Adipocyte (in vitro differentiated cells): Measurements from ENCODE around the gene CST7.
"Not testable (repeated sequence)": the region's sequence is repeated elsewhere in the genome, so short reads cannot be mapped to it uniquely, and the experiment has no call there.

Experiments used
- DNase-seq: peaks from one replicate; pipeline ENCODE4 v3.0.0-alpha.2; 2015; ENCODE audit warnings: low read depth
- H3K27me3 ChIP-seq: replicated peaks from 2 replicates; pipeline ENCODE4 v1.7.0; 2013; ENCODE audit warnings: mild to moderate bottlenecking, low read length, moderate library complexity; ENCODE audit not compliant: control insufficient read depth, insufficient read depth
- H3K36me3 ChIP-seq: 2 replicates; pipeline ENCODE4 v1.7.0; 2013; ENCODE audit warnings: low read length, mild to moderate bottlenecking, moderate library complexity; ENCODE audit not compliant: control insufficient read depth, insufficient read depth, severe bottlenecking
- H3K4me1 ChIP-seq: 2 replicates; pipeline ENCODE4 v1.7.0; 2013; ENCODE audit warnings: mild to moderate bottlenecking, low read length, moderate library complexity; ENCODE audit not compliant: control insufficient read depth, insufficient read depth
- H3K4me3 ChIP-seq: 2 replicates; pipeline ENCODE4 v1.7.0; 2013; ENCODE audit warnings: mild to moderate bottlenecking, low read length, moderate library complexity
- H3K9ac ChIP-seq: 2 replicates; pipeline ENCODE4 v1.7.0; 2013; ENCODE audit warnings: mild to moderate bottlenecking, low read length, moderate library complexity
- H3K9me3 ChIP-seq: 2 replicates; pipeline ENCODE4 v1.7.0; 2013; ENCODE audit warnings: mild to moderate bottlenecking, low read length, moderate library complexity; ENCODE audit not compliant: control insufficient read depth

The CST7 gene

DNA sequence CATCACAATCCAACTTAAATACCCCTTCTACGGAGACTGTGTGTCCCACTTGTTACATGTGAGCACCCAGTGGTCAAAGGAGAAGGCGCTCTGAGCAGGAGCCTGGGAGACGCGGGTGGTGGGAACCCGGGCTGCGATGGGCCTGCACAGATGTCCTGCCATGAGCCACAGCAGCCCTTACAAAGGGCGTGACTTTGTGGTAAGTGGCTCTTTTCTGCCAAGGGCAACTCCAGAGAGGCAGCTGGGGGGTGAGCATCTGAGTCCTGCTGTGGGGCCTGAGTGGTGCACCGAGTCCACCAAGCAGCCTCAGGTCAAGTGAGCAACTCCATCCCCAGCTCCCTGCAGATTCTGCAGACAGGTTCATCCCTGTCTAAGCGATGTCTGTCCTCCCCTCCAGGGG, 33.6 kb upstream of the CST7 start:
- no peaks in the 10 kb centered on the region for H3K9me3 ChIP-seq
- no peak overlapping the region for H3K4me3 ChIP-seq
- H3K27me3 ChIP-seq = peaks cover 30% of the 10 kb centered on the region
- DNase-seq = no peak
- no peaks in the 10 kb centered on the region for H3K36me3 ChIP-seq
- H3K9ac ChIP-seq = no peak overlapping the region
- peaks cover 8% of the 10 kb centered on the region for H3K4me1 ChIP-seq

DNA sequence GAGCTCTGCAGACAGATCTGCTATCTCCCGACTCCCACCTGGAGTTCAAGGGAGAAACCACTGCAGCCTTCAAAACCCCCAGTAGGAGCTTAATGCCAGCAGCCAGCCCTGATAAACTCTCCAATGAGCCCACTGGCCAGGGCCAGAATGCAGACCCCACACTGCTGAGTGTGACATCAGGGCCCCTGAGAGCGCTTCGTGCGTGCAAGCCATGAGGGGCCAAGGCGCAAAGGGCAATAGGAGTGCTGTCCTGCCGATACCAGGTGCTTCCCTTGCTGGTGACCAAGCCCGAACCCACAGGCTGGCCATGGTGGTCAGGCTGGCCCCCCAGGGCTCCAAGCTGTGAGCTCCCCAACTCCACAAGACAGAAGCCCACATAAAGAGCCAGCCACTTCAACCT, 33.2 kb upstream of the CST7 start:
- H3K36me3 ChIP-seq = no peaks in the 10 kb centered on the region
- H3K9me3 ChIP-seq = no peaks in the 10 kb centered on the region
- H3K4me3 ChIP-seq = no peak overlapping the region
- peaks cover 35% of the 10 kb centered on the region for H3K27me3 ChIP-seq
- no peak overlapping the region for H3K9ac ChIP-seq
- peaks cover 8% of the 10 kb centered on the region for H3K4me1 ChIP-seq
- DNase-seq = no peak

DNA sequence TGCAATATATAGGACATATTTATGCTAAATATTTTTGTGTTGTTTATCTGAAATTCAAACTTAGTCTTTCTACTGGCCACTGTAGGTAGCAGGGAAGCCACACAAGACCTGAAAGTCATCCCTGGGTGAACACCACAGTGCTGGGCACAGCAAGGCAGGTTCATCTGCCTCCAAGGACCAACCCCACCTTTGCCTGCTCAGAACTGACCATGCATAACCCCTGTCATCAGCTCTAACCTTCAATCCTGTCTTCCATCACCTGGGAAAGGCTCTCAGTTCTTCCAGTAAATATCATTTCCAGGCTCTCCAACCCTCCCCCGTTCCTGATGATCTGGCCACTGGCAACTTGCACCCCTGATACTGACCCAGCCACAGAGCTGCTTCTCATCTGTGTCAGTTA, 32.7 kb upstream of the CST7 start:
- Histone ChIP-seq H3K9me3 (no peaks in the 10 kb centered on the region), H3K9ac (no peak overlapping the region), H3K4me3 (no peak overlapping the region), H3K4me1 (peaks cover 8% of the 10 kb centered on the region), H3K36me3 (no peaks in the 10 kb centered on the region), H3K27me3 (peaks cover 33% of the 10 kb centered on the region)
- no peak for DNase-seq

DNA sequence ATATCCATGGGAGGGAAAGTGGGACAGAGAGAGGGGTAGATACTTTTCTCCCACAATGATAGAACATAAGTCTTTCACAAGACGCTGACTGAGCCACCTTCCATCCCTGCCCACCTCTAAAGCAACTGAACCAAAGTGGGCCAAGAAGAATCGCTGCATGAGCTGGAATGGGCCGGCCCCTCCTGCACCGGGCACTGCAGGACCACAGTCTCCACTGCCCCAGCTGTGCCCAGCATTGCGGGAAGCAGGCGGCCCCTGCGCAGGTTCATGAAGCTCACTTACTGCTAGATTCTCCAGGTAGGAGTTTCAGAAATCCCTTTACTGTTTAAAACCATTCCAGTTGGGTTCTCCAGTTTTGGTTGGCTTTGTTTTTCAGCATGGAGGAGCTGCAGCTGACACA, 32.0 kb upstream of the CST7 start:
- Histone ChIP-seq H3K4me1 (peaks cover 8% of the 10 kb centered on the region), H3K27me3 (peaks cover 30% of the 10 kb centered on the region), H3K9ac (no peak overlapping the region), H3K9me3 (no peaks in the 10 kb centered on the region), H3K36me3 (no peaks in the 10 kb centered on the region), H3K4me3 (no peak overlapping the region)
- DNase-seq = no peak

DNA sequence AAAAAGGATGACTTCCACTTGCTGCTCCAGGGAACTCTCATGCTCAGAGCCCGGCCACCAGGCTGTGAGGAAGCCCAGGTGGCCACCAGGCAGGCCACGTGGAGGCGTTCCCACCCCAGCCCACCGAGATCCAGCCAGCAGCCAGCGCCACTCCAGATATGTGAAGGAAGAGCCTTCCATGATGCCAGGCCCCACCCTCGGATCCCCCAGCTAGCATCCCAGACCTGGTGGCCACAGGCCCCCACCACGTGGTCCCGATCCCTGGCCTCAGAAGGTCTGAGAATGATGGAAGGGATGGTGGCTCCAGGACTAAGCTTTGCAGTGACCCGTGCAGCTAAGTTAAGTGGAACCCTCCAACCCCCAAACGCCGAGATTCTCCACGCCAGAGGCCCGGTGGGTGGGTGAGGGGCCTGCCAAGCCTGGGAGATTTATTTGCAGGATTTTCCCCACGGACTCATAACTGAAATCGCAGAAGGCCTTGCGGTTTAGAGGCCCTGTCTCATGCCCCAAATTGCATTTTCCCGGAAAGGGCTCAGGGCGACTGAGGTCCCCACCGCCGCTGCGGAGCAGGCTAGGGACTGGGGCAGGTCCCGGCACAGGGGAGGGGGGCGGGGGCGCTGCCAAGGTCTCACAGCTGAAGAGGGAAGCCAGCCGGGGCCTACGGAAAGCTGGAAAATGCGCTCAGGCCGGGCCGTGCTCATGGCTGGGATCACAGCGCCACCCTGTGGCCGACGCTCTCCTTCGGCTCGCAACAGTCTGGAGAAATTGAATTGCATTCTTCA, 31.1 kb upstream of the CST7 start:
- DNase-seq = peak; percentile 92
- peaks cover 29% of the 10 kb centered on the region for H3K27me3 ChIP-seq
- H3K9ac ChIP-seq = peak overlapping the region; percentile 22
- H3K9me3 ChIP-seq = no peaks in the 10 kb centered on the region
- no peak overlapping the region for H3K4me3 ChIP-seq
- no peaks in the 10 kb centered on the region for H3K36me3 ChIP-seq
- peaks cover 8% of the 10 kb centered on the region for H3K4me1 ChIP-seq

DNA sequence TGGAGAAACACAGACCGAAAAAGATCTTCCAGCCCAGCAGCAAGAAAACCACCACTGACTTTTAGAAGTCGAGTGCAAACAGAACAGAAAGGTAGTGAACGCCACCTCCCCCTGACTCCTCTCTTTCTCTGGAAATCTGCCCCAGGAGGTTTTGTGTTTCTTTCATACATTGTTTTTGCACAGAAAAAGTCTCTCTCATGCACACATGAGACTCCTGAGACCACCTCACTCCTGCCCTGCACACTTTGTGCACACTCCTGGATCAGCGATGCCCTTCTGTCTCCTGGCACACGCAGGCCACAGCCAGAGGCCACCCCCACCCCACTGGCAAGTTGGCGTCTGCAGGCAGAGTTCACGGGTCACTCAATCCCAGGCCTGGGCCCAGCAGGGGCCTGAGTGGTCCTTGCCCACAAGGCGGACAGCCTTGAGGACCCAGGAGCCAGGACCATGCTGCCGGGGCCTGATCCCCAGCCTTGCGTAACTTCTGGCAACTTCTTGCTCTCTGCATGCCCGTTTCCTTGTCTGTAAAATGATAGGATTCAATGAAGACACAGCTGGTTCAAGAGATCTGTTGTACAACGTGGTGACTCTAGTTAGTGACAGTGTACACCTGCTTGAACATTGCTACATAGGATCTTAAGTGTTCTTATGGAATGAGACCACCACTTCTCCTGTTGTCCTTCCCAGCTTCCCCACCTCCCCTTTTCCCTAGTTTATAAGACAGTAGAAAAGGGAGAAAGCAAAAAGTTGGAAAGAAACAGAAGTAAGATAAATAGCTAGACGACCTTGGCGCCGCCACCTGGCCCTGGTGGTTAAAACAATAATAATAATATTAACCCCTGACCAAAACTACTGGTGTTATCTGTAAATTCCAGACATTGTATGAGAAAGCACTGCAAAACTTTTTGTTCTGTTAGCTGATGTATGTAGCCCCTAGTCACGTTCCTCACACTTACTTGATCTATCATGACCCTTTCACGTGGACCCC, 30.2 kb upstream of the CST7 start:
- Histone ChIP-seq H3K4me3 (peak overlapping the region; percentile 19), H3K4me1 (peaks cover 8% of the 10 kb centered on the region), H3K9ac (peak overlapping the region; percentile 22), H3K36me3 (no peaks in the 10 kb centered on the region), H3K9me3 (no peaks in the 10 kb centered on the region), H3K27me3 (peaks cover 26% of the 10 kb centered on the region)
- no peak for DNase-seq

DNA sequence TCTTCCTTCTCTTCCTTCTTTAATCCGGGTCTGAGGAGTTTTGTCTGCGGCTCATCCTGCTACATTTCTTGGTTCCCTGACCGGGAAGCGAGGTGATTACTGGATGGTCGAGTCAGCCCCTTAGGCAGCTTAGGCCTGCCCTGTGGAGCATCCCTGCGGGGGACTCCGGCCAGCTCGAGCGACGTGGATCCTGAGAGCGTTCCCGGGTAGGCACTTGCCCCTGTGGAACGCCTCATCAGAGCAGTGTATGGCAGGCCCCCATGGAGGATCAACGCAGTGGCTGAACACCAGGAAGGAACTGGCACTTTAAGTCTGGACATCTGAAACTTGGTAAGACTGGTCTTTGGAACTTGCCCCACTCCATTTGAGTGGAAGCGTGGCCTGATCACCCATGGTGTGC, 29.4 kb upstream of the CST7 start:
- H3K4me1 ChIP-seq, DNase-seq: not testable (repeated sequence)
- H3K27me3 ChIP-seq = peaks cover 26% of the 10 kb centered on the region

DNA sequence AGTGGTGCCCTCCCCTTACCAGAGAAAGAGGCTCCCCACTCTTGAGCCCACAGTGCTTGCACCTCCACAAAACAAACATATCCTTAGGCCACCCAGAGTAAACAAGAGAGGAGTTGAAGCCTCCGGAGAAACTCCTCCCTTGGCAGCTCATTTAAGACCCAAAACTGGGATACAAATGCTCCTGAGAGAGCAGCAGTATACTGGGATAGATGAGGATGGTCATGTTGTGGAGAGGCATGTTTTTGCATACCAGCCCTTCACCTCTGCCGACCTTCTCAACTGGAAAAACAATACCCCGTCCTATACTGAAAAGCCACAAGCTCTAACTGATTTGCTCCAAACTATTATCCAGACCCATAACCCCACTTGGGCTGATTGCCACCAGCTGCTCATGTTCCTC, 28.4 kb upstream of the CST7 start:
- H3K9ac ChIP-seq, H3K36me3 ChIP-seq, H3K4me3 ChIP-seq, H3K4me1 ChIP-seq, DNase-seq, H3K9me3 ChIP-seq: not testable (repeated sequence)
- peaks cover 26% of the 10 kb centered on the region for H3K27me3 ChIP-seq

More for the DNA sequence above, 29.4 kb upstream of the CST7 start:
- not testable (repeated sequence) for H3K4me3 ChIP-seq, H3K9me3 ChIP-seq, H3K36me3 ChIP-seq, H3K9ac ChIP-seq

DNA sequence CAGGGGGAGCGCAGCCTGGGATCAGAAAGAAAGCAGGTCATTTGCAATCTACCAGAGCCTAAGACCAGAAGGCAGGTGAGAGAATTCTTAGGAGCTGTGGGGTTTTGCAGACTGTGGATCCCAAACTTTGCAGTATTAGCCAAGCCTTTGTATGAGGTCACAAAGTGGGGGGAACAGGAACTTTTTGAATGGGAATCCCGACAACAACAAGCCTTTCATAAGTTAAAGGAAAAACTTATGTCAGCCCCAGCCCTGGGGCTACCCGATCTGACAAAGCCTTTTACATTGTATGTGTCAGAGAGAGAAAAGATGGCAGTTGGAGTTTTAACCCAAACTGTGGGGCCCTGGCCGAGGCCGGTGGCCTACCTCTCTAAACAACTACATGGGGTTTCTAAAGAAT, 19.8 kb upstream of the CST7 start:
- H3K27me3 ChIP-seq = peaks cover 11% of the 10 kb centered on the region
- DNase-seq, H3K4me3 ChIP-seq, H3K9ac ChIP-seq, H3K9me3 ChIP-seq, H3K36me3 ChIP-seq, H3K4me1 ChIP-seq: not testable (repeated sequence)

DNA sequence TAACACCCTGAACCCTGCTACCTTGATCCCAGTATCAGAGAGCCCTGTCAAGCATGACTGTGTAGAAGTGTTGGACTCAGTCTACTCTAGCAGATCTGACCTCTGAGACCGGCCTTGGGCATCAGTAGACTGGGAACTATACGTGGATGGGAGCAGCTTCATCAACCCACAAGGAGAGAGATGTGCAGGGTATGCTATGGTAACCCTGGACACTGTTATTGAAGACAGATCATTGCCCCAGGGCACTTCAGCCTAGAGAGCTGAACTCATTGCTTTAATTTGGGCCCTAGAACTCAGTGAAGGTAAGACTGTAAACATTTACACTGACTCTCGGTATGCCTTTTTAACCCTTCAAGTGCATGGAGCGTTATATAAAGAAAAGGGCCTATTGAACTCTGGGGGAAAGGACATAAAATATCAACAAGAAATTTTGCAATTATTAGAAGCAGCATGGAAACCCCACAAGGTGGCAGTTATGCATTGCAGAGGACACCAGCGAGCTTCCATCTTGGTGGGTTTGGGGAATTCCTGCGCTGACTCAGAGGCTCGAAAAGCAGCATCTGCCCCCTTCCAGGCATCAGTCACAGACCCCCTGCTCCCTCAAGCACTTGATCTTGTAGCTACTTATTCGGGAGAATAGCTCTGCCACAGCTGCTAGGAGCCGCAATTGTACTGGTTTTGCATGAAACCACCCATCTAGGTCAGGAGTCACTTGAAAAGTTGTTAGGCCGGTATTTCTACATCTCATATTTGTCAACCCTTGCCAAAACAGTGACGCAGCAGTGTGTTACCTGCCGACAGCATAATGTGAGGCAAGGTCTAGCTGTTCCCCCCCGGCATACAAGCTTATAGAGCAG, 19.0 kb upstream of the CST7 start:
- H3K9ac ChIP-seq, H3K9me3 ChIP-seq, DNase-seq, H3K4me1 ChIP-seq, H3K36me3 ChIP-seq, H3K4me3 ChIP-seq: not testable (repeated sequence)
- H3K27me3 ChIP-seq = peaks cover 11% of the 10 kb centered on the region
